ENCODE measurements around the gene SUN1.

Gene SUN1

DNA sequence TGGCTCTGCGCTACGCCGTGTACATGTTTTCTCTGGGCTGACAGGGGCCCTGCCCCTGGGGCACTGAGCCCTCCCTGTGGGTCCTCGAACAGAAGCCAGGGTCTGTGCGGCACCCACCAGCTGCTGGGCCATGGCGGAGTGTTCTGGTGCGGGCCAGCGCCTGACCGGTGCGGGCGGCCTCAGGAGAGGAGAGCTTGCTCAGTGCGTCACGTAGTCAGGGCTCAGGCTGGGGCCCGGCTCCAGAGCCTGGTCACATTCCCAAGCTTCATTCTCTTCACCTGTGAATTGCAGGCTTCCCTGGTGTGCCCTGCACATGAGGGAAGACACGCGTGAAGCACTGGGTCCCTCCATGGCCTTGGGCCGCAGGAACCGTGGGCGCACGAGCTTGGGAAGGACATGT lies 59.5 kb downstream of the SUN1 start:
- Histone ChIP-seq H3K36me3 (ENCODE audit: control insufficient read depth in 2 of 2, insufficient read depth in 1 of 2, low read length in 2 of 2) (peaks cover 18 to 92% of the 10 kb centered on the region in 2 experiments; a peak in 2 of 3 replicates), H3K4me1 (ENCODE audit: control insufficient read depth, insufficient read depth, low read length) (no peaks in the 10 kb centered on the region), H3K9me3 (ENCODE audit: control insufficient read depth, insufficient read depth, low read depth, low read length) (no peaks in the 10 kb centered on the region), H3K4me3 (ENCODE audit: low read depth, low read length) (no peak overlapping the region), H3K27ac (ENCODE audit: extremely low read depth, low read depth, low read length) (no peak overlapping the region)
- POLR2A ChIA-PET = interaction anchor here (0.6 kb wide), 1 partner anchor 82 kb away, joined by 5 read pairs; no protein-coding TSS in a partner anchor
- CTCF ChIA-PET = no interaction called here
- TF ChIP-seq, protein P1, sequence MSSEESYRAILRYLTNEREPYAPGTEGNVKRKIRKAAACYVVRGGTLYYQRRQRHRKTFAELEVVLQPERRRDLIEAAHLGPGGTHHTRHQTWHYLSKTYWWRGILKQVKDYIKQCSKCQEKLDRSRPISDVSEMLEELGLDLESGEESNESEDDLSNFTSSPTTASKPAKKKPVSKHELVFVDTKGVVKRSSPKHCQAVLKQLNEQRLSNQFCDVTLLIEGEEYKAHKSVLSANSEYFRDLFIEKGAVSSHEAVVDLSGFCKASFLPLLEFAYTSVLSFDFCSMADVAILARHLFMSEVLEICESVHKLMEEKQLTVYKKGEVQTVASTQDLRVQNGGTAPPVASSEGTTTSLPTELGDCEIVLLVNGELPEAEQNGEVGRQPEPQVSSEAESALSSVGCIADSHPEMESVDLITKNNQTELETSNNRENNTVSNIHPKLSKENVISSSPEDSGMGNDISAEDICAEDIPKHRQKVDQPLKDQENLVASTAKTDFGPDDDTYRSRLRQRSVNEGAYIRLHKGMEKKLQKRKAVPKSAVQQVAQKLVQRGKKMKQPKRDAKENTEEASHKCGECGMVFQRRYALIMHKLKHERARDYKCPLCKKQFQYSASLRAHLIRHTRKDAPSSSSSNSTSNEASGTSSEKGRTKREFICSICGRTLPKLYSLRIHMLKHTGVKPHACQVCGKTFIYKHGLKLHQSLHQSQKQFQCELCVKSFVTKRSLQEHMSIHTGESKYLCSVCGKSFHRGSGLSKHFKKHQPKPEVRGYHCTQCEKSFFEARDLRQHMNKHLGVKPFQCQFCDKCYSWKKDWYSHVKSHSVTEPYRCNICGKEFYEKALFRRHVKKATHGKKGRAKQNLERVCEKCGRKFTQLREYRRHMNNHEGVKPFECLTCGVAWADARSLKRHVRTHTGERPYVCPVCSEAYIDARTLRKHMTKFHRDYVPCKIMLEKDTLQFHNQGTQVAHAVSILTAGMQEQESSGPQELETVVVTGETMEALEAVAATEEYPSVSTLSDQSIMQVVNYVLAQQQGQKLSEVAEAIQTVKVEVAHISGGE (tag by site-specific recombination; conservative IDR thresholded peaks at IDR 0.05; ENCODE audit: low read depth) = no peak
- TF ChIP-seq ZNF202 (tag by site-specific recombination; IDR thresholded peaks at IDR 0.05; ENCODE audit: borderline replicate concordance) (no peak), ZNF266 (tag by site-specific recombination; IDR thresholded peaks at IDR 0.05; ENCODE audit: low read depth) (no peak), TCF7L2 (IDR thresholded peaks at IDR 0.05; ENCODE audit: borderline replicate concordance, low read depth, low read length) (no peak), MZF1 (tag by site-specific recombination; IDR thresholded peaks at IDR 0.05; ENCODE audit: borderline replicate concordance) (no peak), ZNF48 (tag by site-specific recombination; IDR thresholded peaks at IDR 0.05) (no peak), RBAK (tag by site-specific recombination; IDR thresholded peaks at IDR 0.05) (no peak), ZNF155 (tag by site-specific recombination; IDR thresholded peaks at IDR 0.05) (no peak), ZNF549 (tag by site-specific recombination; IDR thresholded peaks at IDR 0.05) (no peak), ZNF548 (tag by site-specific recombination; IDR thresholded peaks at IDR 0.05) (no peak), ZNF211 (tag by site-specific recombination; IDR thresholded peaks at IDR 0.05; ENCODE audit: low read depth) (no peak), SALL2 (tag by site-specific recombination; IDR thresholded peaks at IDR 0.05; ENCODE audit: borderline replicate concordance) (no peak), ZNF274 (IDR thresholded peaks at IDR 0.05; ENCODE audit: low read length) (no peak), ZNF274 (tag by site-specific recombination; IDR thresholded peaks at IDR 0.05; ENCODE audit: borderline replicate concordance) (no peak), ZNF558 (tag by site-specific recombination; IDR thresholded peaks at IDR 0.05) (no peak), BCL11A (tag by site-specific recombination; IDR thresholded peaks at IDR 0.05; ENCODE audit: low read depth) (no peak), ZNF292 (tag by site-specific recombination; IDR thresholded peaks at IDR 0.05; ENCODE audit: borderline replicate concordance, low read depth) (no peak), ZBTB8A (tag by site-specific recombination; IDR thresholded peaks at IDR 0.05) (no peak)
- TF ChIP-seq, protein P2, sequence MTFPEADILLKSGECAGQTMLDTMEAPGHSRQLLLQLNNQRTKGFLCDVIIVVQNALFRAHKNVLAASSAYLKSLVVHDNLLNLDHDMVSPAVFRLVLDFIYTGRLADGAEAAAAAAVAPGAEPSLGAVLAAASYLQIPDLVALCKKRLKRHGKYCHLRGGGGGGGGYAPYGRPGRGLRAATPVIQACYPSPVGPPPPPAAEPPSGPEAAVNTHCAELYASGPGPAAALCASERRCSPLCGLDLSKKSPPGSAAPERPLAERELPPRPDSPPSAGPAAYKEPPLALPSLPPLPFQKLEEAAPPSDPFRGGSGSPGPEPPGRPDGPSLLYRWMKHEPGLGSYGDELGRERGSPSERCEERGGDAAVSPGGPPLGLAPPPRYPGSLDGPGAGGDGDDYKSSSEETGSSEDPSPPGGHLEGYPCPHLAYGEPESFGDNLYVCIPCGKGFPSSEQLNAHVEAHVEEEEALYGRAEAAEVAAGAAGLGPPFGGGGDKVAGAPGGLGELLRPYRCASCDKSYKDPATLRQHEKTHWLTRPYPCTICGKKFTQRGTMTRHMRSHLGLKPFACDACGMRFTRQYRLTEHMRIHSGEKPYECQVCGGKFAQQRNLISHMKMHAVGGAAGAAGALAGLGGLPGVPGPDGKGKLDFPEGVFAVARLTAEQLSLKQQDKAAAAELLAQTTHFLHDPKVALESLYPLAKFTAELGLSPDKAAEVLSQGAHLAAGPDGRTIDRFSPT (tag by site-specific recombination; IDR thresholded peaks at IDR 0.05) = no peak

DNA sequence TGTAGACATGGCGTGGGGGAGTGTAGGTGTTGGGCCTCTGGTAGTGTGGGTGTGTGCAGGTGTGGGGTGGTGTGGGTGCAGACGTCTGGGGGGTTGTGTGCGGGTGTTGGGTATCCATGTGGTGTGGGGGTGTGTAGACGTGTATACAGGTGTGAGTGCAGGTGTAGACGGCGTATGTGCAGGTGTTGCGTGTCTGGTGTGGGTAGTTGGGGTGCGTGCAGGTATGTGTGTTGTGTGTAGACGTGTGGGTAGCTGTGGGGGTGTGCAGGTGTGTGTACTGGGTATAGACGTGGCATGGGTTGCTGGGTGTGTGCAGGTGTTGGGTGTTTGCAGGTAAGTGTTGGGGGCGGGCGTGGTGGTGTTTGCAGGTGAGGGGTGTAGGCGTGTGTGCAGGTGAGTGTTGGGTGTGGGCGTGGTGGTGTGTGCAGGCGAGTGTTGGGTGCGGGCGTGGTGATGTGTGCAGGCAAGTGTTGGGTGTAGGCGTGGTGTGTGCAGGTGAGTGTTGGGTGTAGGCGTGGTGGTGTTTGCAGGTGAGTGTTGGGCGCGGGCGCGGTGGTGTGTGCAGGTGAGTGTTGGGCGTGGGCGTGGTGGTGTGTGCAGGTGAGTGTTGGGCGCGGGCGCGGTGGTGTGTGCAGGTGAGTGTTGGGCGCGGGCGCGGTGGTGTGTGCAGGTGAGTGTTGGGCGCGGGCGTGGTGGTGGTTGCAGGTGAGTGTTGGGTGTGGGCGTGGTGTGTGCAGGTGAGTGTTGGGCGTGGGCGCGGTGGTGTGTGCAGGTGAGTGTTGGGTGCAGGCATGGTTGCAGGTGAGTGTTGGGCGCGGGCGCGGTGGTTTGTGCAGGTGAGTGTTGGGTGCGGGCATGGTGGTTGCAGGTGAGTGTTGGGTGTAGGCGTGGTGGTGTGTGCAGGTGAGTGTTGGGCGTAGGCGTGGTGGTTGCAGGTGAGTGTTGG lies 60.6 kb downstream of the SUN1 start:
- H3K4me1 ChIP-seq (ENCODE audit: control insufficient read depth, insufficient read depth, low read length) = no peaks in the 10 kb centered on the region
- no peak overlapping the region for H3K4me3 ChIP-seq (ENCODE audit: low read depth, low read length)
- no peaks in the 10 kb centered on the region for H3K9me3 ChIP-seq (ENCODE audit: control insufficient read depth, insufficient read depth, low read depth, low read length)
- POLR2A ChIA-PET = no interaction called here
- H3K36me3 ChIP-seq (ENCODE audit: control insufficient read depth in 2 of 2, insufficient read depth in 1 of 2, low read length in 2 of 2) = peaks cover 13 to 86% of the 10 kb centered on the region in 2 experiments; a peak in 2 of 3 replicates
- H3K27ac ChIP-seq (ENCODE audit: extremely low read depth, low read depth, low read length) = no peak overlapping the region
- CTCF ChIA-PET = no interaction called here
- TF ChIP-seq KLF10 (tag by site-specific recombination; IDR thresholded peaks at IDR 0.05) (no peak), ZFP41 (tag by site-specific recombination; IDR thresholded peaks at IDR 0.05; ENCODE audit: borderline replicate concordance) (no peak), ZNF157 (tag by site-specific recombination; IDR thresholded peaks at IDR 0.05) (peak; percentile 54; the same call in 1 of the 2 replicates), ZNF114 (tag by site-specific recombination; IDR thresholded peaks at IDR 0.05) (no peak), ZNF433 (tag by site-specific recombination; IDR thresholded peaks at IDR 0.05; ENCODE audit: low read depth) (no peak), ZNF416 (tag by site-specific recombination; IDR thresholded peaks at IDR 0.05) (no peak), HOXC10 (CRISPR knock-in tag; IDR thresholded peaks at IDR 0.05) (no peak), EGR2 (tag by site-specific recombination; IDR thresholded peaks at IDR 0.05; ENCODE audit: low read depth) (peak; percentile 95), ZNF596 (tag by site-specific recombination; IDR thresholded peaks at IDR 0.05) (no peak)
- TF ChIP-seq, protein P2 (tag by site-specific recombination; IDR thresholded peaks at IDR 0.05) = peak; percentile 57; the same call in 1 of the 2 replicates

All from HEK293 (cell line).